Ascending aorta (tissue), 2 donors: ENCODE results near the gene CDK11B. TPM values are rescaled to one million over a fixed set of nuclear protein-coding genes. Genes with fewer than 3 reads are reported as not detected.

Experiments used
- DNase-seq, 2 donors: peaks; one replicate each; pipeline ENCODE4 v3.0.0-alpha.2; 2019; ENCODE audit warnings: low spot score in 2 of 2
- H3K27ac ChIP-seq, 2 donors: fragments of 200-600 bp; sonication (generic); one replicate each; pipeline ENCODE4 v1.5.1; 2016 to 2017; ENCODE audit warnings: mild to moderate bottlenecking in 1 of 2
- H3K27me3 ChIP-seq: fragments of 200-600 bp; sonication (generic); one replicate; pipeline ENCODE4 v1.5.1; 2017
- H3K36me3 ChIP-seq, 2 donors: fragments of 200-600 bp; sonication (generic); one replicate each; pipeline ENCODE4 v1.5.1; 2016
- H3K4me1 ChIP-seq, 2 donors: fragments of 200-600 bp; sonication (generic); one replicate each; pipeline ENCODE4 v1.5.1; 2016 to 2017; ENCODE audit warnings: mild to moderate bottlenecking in 1 of 2
- H3K4me3 ChIP-seq, 2 donors: fragments of 200-600 bp; sonication (generic); one replicate each; pipeline ENCODE4 v1.5.1; 2016 to 2017; ENCODE audit warnings: mild to moderate bottlenecking in 1 of 2
- H3K9me3 ChIP-seq, 2 donors: fragments of 200-600 bp; sonication (generic); one replicate each; pipeline ENCODE4 v1.5.1; 2016
- intact Hi-C: fragments of 100-400 bp; cut with DNase I; formaldehyde crosslinking; loops from one replicate; pipeline ENCODE4 v1.15.1; 2023
- total RNA-seq: library from RNA; depleted of rRNA; stranded (reverse); fragments of >200 nt; gene quantifications from one replicate; pipeline ENCODE4 v1.1.0, GENCODE V29; 2016
- TF ChIP-seq, protein P1 (sequence below), 3 experiments: fragments of 200-600 bp in 2 of 3; fragments of 450-650 bp in 1 of 3; sonication (generic) in 2 of 3; IDR thresholded peaks; one replicate each; pipeline ENCODE4 v1.5.1; 2016 to 2019; ENCODE audit warnings: antibody characterized with exemption in 3 of 3, mild to moderate bottlenecking in 1 of 3, moderate library complexity in 1 of 3

CDK11B gene
- total RNA-seq, 1 donor from 2014 or later: 24.8 TPM

DNA sequence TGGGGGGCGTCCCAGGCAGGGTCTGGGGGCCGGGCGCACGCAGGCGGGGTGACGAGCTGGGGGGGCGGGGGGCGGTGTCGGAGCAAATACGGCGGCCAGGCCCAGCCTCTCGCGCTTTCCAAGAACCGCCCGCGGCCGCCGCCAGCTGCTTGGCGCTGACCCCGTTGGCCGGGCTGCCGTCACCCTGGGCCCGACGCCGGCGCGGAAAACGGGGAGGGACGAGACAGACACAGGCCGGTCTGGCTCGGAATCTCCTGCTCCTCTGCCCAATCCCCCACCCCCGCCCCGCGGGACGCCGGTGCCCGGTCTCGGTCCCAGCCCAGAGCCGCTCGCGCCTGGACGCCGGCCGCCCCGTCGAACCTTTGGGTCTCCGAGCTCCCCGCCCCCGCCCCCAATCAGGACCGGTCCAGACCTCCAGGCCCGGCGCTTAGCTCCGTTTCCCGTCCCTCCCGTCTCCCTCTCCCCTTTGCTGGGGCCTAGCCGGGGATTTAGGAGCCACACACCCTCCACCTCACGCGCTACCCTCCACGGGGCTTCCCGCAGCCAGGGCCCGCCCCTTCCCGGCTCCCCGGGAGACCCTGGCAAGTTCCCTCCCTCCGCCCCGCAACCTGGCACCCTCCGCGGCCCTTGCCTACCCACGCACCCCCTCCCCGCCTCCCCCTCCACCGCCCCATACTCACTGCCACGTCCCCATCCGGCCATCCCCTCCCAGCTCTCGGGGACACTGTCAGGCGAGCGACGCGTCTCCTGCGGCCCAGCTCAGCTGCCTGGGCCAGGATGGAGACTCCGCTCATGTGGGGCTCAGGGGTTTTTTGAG lies 27.6 kb downstream of the CDK11B start:
- Histone ChIP-seq H3K27ac (peak overlapping the region; percentile 60 to 87), H3K4me3 (peak overlapping the region; percentile 48 to 65)
- DNase-seq: peak in 1 of 2 donors; percentile 83

DNA sequence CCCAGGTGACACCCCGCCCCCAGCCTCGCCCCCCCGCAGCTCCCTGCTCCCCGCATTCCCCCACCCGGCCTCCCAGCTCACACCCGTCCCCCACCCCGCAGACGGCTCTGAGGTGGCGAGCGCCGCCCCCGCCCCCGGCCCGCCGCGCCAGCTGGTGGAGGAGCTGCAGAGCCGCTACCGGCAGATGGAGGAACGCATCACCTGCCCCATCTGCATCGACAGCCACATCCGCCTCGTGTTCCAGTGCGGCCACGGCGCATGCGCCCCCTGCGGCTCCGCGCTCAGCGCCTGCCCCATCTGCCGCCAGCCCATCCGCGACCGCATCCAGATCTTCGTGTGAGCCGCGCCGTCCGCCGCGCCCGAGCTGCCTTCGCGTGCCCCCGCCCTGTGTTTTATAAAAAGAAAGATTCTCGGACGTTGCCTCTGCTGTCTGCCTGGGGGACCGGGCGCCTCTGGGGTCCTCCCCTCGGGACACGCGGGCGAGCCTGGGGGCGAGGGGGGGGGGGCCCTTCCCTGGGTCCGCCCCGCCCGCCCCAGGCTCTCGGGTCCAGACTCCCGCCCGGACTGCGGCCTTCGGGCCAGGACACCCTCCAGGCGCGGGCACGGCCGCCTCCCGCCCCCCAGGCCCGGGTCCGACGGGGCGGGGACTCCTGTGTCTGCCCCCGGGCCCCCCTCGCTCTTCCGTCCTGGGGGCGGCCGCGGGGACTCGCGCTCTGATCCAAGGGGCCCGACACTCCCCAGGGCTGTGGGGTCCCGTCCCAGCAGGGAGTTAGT lies 28.4 kb downstream of the CDK11B start:
- peaks cover 6 to 22% of the 10 kb centered on the region in 2 donors for H3K36me3 ChIP-seq
- intact Hi-C loops: no loop called here
- H3K27ac ChIP-seq: peak overlapping the region; percentile 60 to 87
- no peaks in the 10 kb centered on the region for H3K9me3 ChIP-seq
- peak in 1 of 2 donors; percentile 83 for DNase-seq
- TF ChIP-seq, protein P1, sequence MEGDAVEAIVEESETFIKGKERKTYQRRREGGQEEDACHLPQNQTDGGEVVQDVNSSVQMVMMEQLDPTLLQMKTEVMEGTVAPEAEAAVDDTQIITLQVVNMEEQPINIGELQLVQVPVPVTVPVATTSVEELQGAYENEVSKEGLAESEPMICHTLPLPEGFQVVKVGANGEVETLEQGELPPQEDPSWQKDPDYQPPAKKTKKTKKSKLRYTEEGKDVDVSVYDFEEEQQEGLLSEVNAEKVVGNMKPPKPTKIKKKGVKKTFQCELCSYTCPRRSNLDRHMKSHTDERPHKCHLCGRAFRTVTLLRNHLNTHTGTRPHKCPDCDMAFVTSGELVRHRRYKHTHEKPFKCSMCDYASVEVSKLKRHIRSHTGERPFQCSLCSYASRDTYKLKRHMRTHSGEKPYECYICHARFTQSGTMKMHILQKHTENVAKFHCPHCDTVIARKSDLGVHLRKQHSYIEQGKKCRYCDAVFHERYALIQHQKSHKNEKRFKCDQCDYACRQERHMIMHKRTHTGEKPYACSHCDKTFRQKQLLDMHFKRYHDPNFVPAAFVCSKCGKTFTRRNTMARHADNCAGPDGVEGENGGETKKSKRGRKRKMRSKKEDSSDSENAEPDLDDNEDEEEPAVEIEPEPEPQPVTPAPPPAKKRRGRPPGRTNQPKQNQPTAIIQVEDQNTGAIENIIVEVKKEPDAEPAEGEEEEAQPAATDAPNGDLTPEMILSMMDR (IDR thresholded peaks at IDR 0.05): no peak
- H3K4me1 ChIP-seq: peaks cover 0 to 3% of the 10 kb centered on the region in 2 donors
- peak overlapping the region; percentile 27 to 65 for H3K4me3 ChIP-seq
- H3K27me3 ChIP-seq: no peaks in the 10 kb centered on the region

More for the DNA sequence above, 27.6 kb downstream of the CDK11B start:
- H3K36me3 ChIP-seq: peaks cover 6 to 22% of the 10 kb centered on the region in 2 donors
- H3K27me3 ChIP-seq: no peaks in the 10 kb centered on the region
- intact Hi-C loops: no loop called here
- TF ChIP-seq, protein P1 (IDR thresholded peaks at IDR 0.05): no peak
- no peaks in the 10 kb centered on the region for H3K9me3 ChIP-seq
- H3K4me1 ChIP-seq: peaks cover 0 to 3% of the 10 kb centered on the region in 2 donors

DNA sequence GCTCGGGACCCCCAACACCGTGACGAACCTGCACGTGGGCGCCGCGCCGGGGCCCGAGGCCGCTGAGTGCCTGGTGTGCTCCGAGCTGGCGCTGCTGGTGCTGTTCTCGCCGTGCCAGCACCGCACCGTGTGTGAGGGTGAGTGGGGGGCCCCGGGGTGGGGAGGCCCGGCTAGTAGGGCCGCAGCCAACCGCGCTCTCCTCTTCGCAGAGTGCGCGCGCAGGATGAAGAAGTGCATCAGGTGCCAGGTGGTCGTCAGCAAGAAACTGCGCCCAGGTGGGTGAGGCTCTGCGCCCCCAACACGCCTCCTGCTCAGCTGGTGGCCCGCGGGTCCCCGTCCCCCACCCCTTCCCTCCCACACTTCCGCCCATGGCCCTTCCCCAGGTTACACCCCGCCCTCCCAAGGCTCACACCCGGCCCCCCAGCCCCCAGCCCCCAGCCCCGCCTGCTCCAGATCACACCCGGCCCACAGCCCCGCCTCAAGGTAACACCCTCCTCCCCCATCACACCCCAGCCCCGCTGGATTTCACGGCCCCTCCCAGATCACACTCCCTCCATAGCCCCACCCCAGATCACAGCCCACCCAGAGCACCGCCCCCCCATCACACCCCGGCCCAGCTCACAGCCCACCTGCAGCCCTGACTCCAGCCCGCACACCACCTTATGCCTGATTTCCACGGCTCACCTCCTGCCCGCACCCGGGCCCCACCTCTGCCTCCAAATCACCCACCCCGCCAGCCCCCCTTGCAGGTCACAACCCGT lies 29.2 kb downstream of the CDK11B start:
- TF ChIP-seq, protein P1 (IDR thresholded peaks at IDR 0.05): no peak
- H3K27me3 ChIP-seq: no peaks in the 10 kb centered on the region
- intact Hi-C loops: no loop called here
- no peak for DNase-seq
- H3K9me3 ChIP-seq: no peaks in the 10 kb centered on the region
- peaks cover 0 to 3% of the 10 kb centered on the region in 2 donors for H3K4me1 ChIP-seq
- peaks cover 6 to 22% of the 10 kb centered on the region in 2 donors for H3K36me3 ChIP-seq
- peak overlapping the region in 1 of 2 donors; percentile 87 for H3K27ac ChIP-seq
- H3K4me3 ChIP-seq: peak overlapping the region in 1 of 2 donors; percentile 13

DNA sequence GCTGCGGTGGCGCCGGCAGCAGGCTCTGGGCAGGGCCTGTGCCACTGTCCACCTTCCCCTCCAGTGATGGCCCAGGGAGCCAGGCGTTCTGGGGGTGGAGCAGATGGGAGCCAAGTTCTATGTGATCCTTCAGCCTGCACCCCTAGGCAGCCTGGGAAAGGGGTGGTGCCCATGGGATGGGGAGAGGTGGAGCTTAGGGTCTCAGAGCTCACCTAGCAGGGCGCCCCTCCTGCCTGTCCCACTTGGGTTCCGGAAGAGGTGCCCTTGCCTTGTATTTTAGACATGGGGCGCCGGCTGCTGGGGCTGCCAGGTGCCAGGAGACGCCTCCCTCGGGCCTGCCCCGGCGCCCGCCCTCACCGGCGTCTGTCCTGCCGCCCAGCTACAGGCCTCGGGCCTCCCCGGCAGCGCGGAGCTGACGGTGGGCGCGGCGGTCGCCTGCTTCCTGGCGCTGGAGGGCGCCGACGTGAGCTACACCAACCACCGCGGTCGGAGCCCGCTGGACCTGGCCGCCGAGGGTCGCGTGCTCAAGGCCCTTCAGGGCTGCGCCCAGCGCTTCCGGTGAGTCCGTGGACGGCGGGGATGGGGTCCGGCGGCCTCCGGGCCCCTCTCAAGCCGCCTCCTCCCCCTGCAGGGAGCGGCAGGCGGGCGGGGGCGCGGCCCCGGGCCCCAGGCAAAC lies 29.9 kb downstream of the CDK11B start:
- H3K27ac ChIP-seq: no peak overlapping the region
- TF ChIP-seq, protein P1 (IDR thresholded peaks at IDR 0.05): no peak
- no peaks in the 10 kb centered on the region for H3K9me3 ChIP-seq
- DNase-seq: no peak
- H3K4me3 ChIP-seq: peak overlapping the region in 1 of 2 donors; percentile 13
- H3K27me3 ChIP-seq: no peaks in the 10 kb centered on the region
- peaks cover 6 to 29% of the 10 kb centered on the region in 2 donors for H3K36me3 ChIP-seq
- peaks cover 0 to 3% of the 10 kb centered on the region in 2 donors for H3K4me1 ChIP-seq
- intact Hi-C loops: no loop called here
